ENCODE results near the gene TMEM94. TPM values are rescaled to one million over a fixed set of nuclear protein-coding genes. Genes with fewer than 3 reads are reported as not detected.

Gene TMEM94
- total and polyA plus RNA-seq, 2 of the 13 experiments (the other 11 are each of a cell fraction or from before 2014, with no cell fraction given) = 32.6 to 134 TPM

DNA sequence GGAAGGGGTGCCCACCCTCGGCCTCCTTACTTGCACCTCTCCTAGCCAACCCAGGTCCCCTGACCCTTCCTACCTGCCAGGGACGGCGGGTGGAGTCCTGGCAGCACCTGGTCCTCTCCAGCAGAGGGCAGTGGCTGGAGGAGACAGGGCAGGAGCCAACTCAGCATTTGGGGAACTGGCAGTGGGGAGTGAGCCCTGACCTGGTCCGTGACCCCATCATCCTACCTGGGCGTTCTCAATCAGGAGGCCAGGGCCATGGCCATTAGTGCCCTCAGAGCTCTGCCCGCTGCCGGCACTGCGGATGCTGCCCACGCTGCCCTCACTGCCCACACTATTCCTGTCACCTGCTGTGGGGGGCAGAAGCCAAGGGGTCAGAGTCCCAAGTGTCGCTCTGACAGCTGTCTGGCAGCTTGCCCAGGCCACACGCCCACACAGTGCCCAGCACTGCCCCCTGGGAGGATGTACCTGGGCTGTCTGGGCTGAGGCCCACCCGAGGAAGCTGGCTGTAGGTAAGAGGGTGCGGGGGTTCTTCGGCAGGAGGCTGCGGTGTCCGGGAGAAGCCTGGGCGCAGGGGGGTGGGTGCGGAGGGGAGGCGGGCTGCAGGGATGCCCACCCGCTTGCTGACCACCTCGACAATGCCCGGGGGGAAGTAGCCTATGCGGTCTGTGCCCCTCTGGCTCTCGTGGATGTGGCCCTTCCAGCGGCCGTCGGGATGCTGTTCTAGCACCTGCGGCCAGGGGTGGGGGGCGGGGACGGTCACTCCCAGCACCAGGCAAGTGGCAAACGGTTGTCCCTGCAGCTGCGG lies 48.1 kb downstream of the TMEM94 start (continued):
- TF ChIP-seq, protein P1, sequence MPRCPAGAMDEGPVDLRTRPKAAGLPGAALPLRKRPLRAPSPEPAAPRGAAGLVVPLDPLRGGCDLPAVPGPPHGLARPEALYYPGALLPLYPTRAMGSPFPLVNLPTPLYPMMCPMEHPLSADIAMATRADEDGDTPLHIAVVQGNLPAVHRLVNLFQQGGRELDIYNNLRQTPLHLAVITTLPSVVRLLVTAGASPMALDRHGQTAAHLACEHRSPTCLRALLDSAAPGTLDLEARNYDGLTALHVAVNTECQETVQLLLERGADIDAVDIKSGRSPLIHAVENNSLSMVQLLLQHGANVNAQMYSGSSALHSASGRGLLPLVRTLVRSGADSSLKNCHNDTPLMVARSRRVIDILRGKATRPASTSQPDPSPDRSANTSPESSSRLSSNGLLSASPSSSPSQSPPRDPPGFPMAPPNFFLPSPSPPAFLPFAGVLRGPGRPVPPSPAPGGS (CRISPR knock-in tag; IDR thresholded peaks at IDR 0.05) = no peak
- TF ChIP-seq ZNF792 (CRISPR knock-in tag; IDR thresholded peaks at IDR 0.05) (0 out of 2 replicates have a peak, but pooled peaks have one; percentile 30), FOXO1 (CRISPR knock-in tag; IDR thresholded peaks at IDR 0.05) (no peak), ZFP37 (CRISPR knock-in tag; IDR thresholded peaks at IDR 0.05; ENCODE audit: borderline replicate concordance) (no peak), HMG20A (CRISPR knock-in tag; IDR thresholded peaks at IDR 0.05; ENCODE audit: borderline replicate concordance) (no peak), ZNF629 (CRISPR knock-in tag; conservative IDR thresholded peaks at IDR 0.05) (no peak), FOXP1 (IDR thresholded peaks at IDR 0.05) (no peak), FOXP1 (CRISPR knock-in tag; IDR thresholded peaks at IDR 0.05) (no peak), ZBTB1 (CRISPR knock-in tag; IDR thresholded peaks at IDR 0.05; ENCODE audit: borderline replicate concordance) (no peak), ATF7 (IDR thresholded peaks at IDR 0.05) (no peak), ATF7 (CRISPR knock-in tag; IDR thresholded peaks at IDR 0.05) (no peak), YEATS4 (CRISPR knock-in tag; IDR thresholded peaks at IDR 0.05; ENCODE audit: borderline replicate concordance) (no peak), CCDC6 (CRISPR knock-in tag; IDR thresholded peaks at IDR 0.05) (no peak), ZNF766 (CRISPR knock-in tag; IDR thresholded peaks at IDR 0.05; ENCODE audit: borderline replicate concordance) (no peak), NFIC (IDR thresholded peaks at IDR 0.05; ENCODE audit: low read length) (no peak), ZNF329 (CRISPR knock-in tag; IDR thresholded peaks at IDR 0.05; ENCODE audit: low read depth) (no peak), ZNF570 (CRISPR knock-in tag; IDR thresholded peaks at IDR 0.05; ENCODE audit: borderline replicate concordance) (no peak), ZNF546 (CRISPR knock-in tag; conservative IDR thresholded peaks at IDR 0.05) (no peak), ZSCAN31 (CRISPR knock-in tag; IDR thresholded peaks at IDR 0.05; ENCODE audit: low read depth) (no peak), ZNF264 (CRISPR knock-in tag; IDR thresholded peaks at IDR 0.05) (no peak), SRY (CRISPR knock-in tag; IDR thresholded peaks at IDR 0.05) (0 out of 2 replicates have a peak, but pooled peaks have one; percentile 44), ZNF207 (IDR thresholded peaks at IDR 0.05; ENCODE audit: borderline replicate concordance) (no peak), ATF1 (CRISPR knock-in tag; IDR thresholded peaks at IDR 0.05) (no peak)
- TF ChIP-seq, protein P2, sequence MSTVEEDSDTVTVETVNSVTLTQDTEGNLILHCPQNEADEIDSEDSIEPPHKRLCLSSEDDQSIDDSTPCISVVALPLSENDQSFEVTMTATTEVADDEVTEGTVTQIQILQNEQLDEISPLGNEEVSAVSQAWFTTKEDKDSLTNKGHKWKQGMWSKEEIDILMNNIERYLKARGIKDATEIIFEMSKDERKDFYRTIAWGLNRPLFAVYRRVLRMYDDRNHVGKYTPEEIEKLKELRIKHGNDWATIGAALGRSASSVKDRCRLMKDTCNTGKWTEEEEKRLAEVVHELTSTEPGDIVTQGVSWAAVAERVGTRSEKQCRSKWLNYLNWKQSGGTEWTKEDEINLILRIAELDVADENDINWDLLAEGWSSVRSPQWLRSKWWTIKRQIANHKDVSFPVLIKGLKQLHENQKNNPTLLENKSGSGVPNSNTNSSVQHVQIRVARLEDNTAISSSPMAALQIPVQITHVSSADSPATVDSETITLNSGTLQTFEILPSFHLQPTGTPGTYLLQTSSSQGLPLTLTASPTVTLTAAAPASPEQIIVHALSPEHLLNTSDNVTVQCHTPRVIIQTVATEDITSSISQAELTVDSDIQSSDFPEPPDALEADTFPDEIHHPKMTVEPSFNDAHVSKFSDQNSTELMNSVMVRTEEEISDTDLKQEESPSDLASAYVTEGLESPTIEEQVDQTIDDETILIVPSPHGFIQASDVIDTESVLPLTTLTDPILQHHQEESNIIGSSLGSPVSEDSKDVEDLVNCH (CRISPR knock-in tag; IDR thresholded peaks at IDR 0.05) = no peak
- TF ChIP-seq, protein P3, sequence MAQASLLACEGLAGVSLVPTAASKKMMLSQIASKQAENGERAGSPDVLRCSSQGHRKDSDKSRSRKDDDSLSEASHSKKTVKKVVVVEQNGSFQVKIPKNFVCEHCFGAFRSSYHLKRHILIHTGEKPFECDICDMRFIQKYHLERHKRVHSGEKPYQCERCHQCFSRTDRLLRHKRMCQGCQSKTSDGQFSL (CRISPR knock-in tag; IDR thresholded peaks at IDR 0.05) = no peak; the same call in 1 of the 2 replicates
- TF ChIP-seq, protein P4, sequence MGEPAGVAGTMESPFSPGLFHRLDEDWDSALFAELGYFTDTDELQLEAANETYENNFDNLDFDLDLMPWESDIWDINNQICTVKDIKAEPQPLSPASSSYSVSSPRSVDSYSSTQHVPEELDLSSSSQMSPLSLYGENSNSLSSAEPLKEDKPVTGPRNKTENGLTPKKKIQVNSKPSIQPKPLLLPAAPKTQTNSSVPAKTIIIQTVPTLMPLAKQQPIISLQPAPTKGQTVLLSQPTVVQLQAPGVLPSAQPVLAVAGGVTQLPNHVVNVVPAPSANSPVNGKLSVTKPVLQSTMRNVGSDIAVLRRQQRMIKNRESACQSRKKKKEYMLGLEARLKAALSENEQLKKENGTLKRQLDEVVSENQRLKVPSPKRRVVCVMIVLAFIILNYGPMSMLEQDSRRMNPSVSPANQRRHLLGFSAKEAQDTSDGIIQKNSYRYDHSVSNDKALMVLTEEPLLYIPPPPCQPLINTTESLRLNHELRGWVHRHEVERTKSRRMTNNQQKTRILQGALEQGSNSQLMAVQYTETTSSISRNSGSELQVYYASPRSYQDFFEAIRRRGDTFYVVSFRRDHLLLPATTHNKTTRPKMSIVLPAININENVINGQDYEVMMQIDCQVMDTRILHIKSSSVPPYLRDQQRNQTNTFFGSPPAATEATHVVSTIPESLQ (CRISPR knock-in tag; conservative IDR thresholded peaks at IDR 0.05) = no peak

Data from HepG2 (cell line).